Chondrocyte (in vitro differentiated cells): ENCODE data around the gene NRF1. TPM values are rescaled to one million over a fixed set of nuclear protein-coding genes. Genes with fewer than 3 reads are reported as not detected.

Experiments
- DNase-seq: peaks from one replicate; pipeline ENCODE4 v3.0.0; 2021; ENCODE audit warnings: mixed read lengths, low spot score
- H3K27ac Mint-ChIP-seq: one replicate; pipeline ENCODE4 v1.8.0; 2021; ENCODE audit warnings: mild to moderate bottlenecking, moderate library complexity, mixed read lengths; ENCODE audit not compliant: unreplicated experiment
- H3K27me3 Mint-ChIP-seq: 2 replicates; pipeline ENCODE4 v1.8.0; 2021; ENCODE audit warnings: low read depth, mixed read lengths
- H3K36me3 Mint-ChIP-seq: 2 replicates; pipeline ENCODE4 v1.8.0; 2021; ENCODE audit warnings: low read depth, mixed read lengths
- H3K4me1 Mint-ChIP-seq: 2 replicates; pipeline ENCODE4 v1.8.0; 2021; ENCODE audit warnings: low read depth, mild to moderate bottlenecking, mixed read lengths
- H3K4me3 Mint-ChIP-seq: one replicate; pipeline ENCODE4 v1.8.0; 2021; ENCODE audit warnings: mild to moderate bottlenecking, moderate library complexity, mixed read lengths; ENCODE audit not compliant: unreplicated experiment
- H3K9me3 Mint-ChIP-seq: 2 replicates; pipeline ENCODE4 v1.8.0; 2021; ENCODE audit warnings: low read depth, mixed read lengths
- CTCF ChIP-seq: fragments of 200-600 bp; sonication (generic); IDR thresholded peaks from 2 replicates; pipeline ENCODE4 v1.5.0; 2021; ENCODE audit warnings: antibody characterized with exemption, mild to moderate bottlenecking, moderate library complexity
- total RNA-seq: library from RNA; stranded (reverse); gene quantifications from 3 replicates; pipeline ENCODE4 v1.2.1, GENCODE V29; 2021

NRF1 gene
- total RNA-seq, 1 donor from 2014 or later = 13.3 TPM

DNA sequence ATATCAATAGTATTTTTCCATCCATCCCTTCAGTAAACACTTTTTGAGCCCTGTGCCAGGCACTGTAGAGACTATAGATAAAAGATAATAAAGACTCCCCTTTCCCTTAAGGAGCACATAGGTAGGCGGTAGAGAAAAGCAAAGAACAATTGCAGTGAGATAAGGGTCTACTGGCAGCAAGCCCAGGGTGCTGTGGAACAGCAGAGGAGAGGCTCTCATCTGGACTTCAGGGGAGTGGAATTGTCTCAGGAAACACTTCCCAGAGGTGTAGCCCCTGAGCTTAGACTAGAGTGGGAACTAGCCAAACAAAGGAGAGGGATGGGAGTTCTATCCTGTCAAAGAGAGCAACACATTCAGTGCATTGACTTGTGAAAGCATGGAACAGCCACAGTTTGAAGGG lies 102.0 kb downstream of the NRF1 start:
- DNase-seq = no peak
- Mint-ChIP-seq H3K27me3 (no peaks in the 10 kb centered on the region), H3K9me3 (no peaks in the 10 kb centered on the region), H3K4me1 (no peaks in the 10 kb centered on the region), H3K36me3 (peaks cover 23% of the 10 kb centered on the region), H3K27ac (no peak overlapping the region), H3K4me3 (no peak overlapping the region)
- TF ChIP-seq CTCF = no peak

- H3K4me1 Mint-ChIP-seq = no peaks in the 10 kb centered on the region
- H3K27ac Mint-ChIP-seq = no peak overlapping the region
- TF ChIP-seq CTCF = no peak
- H3K4me3 Mint-ChIP-seq = no peak overlapping the region
- H3K36me3 Mint-ChIP-seq = peaks cover 26% of the 10 kb centered on the region
- H3K27me3 Mint-ChIP-seq = no peaks in the 10 kb centered on the region
- no peaks in the 10 kb centered on the region for H3K9me3 Mint-ChIP-seq
- DNase-seq = no peak
Observed at GRCh38 chr7:129714514-129715063, 103.1 kb downstream of the NRF1 start.

DNA sequence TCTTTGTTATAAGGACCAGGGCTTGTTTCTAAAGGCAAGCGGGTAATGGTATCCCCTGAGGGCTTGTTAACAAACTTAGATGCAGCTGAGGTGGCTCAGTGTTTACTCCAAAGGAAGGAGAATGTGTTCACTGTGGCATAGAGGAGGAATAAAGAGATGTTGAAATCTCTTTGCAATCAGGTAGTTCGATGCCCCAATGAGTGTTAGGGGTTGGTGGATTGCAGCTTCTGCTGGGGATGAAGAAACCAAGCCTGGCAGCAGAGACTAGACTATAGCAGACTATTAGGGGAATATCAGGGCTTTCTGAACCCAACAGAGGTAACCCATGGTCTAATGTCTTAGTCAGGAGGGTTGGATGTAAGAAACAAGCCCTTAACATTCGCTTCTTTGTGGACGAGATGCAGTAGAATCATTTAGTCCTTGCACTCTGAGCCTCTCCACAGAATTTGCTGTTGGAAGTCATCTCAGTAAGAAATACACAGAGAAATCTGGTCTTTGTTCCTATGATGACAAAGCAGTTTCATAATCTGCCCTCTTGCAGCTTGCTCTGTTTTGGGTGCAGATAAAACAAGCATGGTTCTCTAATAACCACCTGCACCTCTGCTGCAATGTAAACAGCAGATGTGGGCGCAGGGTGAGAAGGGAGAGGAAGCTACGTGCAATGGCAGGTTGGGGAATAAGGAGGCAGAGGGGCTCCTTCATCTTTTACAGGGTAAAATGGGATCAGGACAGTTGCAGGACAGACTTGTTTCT lies 108.6 kb downstream of the NRF1 start:
- Mint-ChIP-seq H3K36me3 (peaks cover 29% of the 10 kb centered on the region), H3K4me1 (no peaks in the 10 kb centered on the region), H3K27me3 (no peaks in the 10 kb centered on the region), H3K27ac (no peak overlapping the region), H3K4me3 (no peak overlapping the region), H3K9me3 (no peaks in the 10 kb centered on the region)
- TF ChIP-seq CTCF = no peak
- DNase-seq = no peak

GRCh38 chr7:129721068-129721467 lies 109.5 kb downstream of the NRF1 start:
- peaks cover 29% of the 10 kb centered on the region for H3K36me3 Mint-ChIP-seq
- no peak overlapping the region for H3K27ac Mint-ChIP-seq
- no peak for DNase-seq

GRCh38 chr7:129723679-129724078 lies 112.2 kb downstream of the NRF1 start:
- no peak for DNase-seq
- Mint-ChIP-seq H3K4me3 (no peak overlapping the region), H3K27me3 (no peaks in the 10 kb centered on the region), H3K36me3 (peaks cover 29% of the 10 kb centered on the region), H3K4me1 (no peaks in the 10 kb centered on the region), H3K27ac (no peak overlapping the region), H3K9me3 (no peaks in the 10 kb centered on the region)
- TF ChIP-seq CTCF = no peak

More at GRCh38 chr7:129721068-129721467, 109.5 kb downstream of the NRF1 start:
- TF ChIP-seq CTCF = no peak
- H3K27me3 Mint-ChIP-seq = no peaks in the 10 kb centered on the region
- H3K4me3 Mint-ChIP-seq = no peak overlapping the region
- H3K9me3 Mint-ChIP-seq = no peaks in the 10 kb centered on the region
- no peaks in the 10 kb centered on the region for H3K4me1 Mint-ChIP-seq
